Gastrocnemius medialis (tissue), 4 donors: ENCODE results near the gene PRKACB.

Source experiments
- POLR2A ChIP-seq, 2 donors: fragments of 450-650 bp; IDR thresholded peaks; one replicate each; pipeline ENCODE4 v1.6.1; 2017; ENCODE audit warnings: antibody characterized with exemption in 2 of 2, mild to moderate bottlenecking in 2 of 2, moderate library complexity in 2 of 2
- TF ChIP-seq, protein P1 (sequence below), 5 experiments: fragments of 450-650 bp in 3 of 5; fragments of 200-600 bp in 2 of 5; sonication (generic) in 2 of 5; IDR thresholded peaks in 4 of 5; conservative IDR thresholded peaks in 1 of 5; 1 replicate in 4 of 5; 2 replicates in 1 of 5; pipeline ENCODE4 v1.5.1; 2016 to 2019; ENCODE audit warnings: antibody characterized with exemption in 5 of 5, mild to moderate bottlenecking in 3 of 5, moderate library complexity in 3 of 5

DNA sequence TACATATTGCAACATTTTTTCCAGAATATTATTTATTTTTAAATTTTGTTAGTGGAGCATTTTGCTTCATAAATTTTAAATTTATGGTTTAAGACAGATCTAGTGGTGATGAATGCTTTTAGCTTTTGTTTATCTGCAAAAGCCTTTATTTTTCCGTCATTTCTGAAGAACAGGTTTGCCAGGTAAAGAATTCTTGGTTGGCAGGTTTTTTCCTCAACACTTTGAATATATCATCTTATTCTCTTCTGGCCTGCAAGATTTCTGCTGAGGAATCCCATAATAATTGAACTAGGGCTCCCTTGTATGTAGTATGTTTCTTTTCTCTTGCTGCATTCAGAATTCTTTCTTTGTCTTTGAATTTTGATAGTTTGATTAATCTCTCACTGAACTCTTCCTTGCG lies 106.6 kb downstream of the PRKACB start:
- TF ChIP-seq, protein P1, sequence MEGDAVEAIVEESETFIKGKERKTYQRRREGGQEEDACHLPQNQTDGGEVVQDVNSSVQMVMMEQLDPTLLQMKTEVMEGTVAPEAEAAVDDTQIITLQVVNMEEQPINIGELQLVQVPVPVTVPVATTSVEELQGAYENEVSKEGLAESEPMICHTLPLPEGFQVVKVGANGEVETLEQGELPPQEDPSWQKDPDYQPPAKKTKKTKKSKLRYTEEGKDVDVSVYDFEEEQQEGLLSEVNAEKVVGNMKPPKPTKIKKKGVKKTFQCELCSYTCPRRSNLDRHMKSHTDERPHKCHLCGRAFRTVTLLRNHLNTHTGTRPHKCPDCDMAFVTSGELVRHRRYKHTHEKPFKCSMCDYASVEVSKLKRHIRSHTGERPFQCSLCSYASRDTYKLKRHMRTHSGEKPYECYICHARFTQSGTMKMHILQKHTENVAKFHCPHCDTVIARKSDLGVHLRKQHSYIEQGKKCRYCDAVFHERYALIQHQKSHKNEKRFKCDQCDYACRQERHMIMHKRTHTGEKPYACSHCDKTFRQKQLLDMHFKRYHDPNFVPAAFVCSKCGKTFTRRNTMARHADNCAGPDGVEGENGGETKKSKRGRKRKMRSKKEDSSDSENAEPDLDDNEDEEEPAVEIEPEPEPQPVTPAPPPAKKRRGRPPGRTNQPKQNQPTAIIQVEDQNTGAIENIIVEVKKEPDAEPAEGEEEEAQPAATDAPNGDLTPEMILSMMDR (IDR thresholded peaks at IDR 0.05 in 4 of 5, conservative IDR thresholded peaks at IDR 0.05 in 1 of 5), result no peak
- TF ChIP-seq POLR2A (IDR thresholded peaks at IDR 0.05), result no peak
